Trophoblast cell (in vitro differentiated cells and primary cell): ENCODE data around the gene STYXL1.

Experiments used
- DNase-seq, 2 donors: peaks; one replicate each; pipeline ENCODE4 v3.0.0-alpha.2; 2016
- H2AFZ ChIP-seq: 2 replicates; pipeline ENCODE4 v1.6.1; 2013; ENCODE audit warnings: low read length, moderate library complexity, mild to moderate bottlenecking; ENCODE audit not compliant: insufficient read depth, poor library complexity
- H2AK5ac ChIP-seq: 2 replicates; pipeline ENCODE4 v1.6.1; 2013; ENCODE audit warnings: mild to moderate bottlenecking, low read length
- H2BK120ac ChIP-seq: 2 replicates; pipeline ENCODE4 v1.6.1; 2013; ENCODE audit warnings: low read length, mild to moderate bottlenecking, moderate library complexity; ENCODE audit not compliant: insufficient read depth, poor library complexity
- H2BK12ac ChIP-seq: 2 replicates; pipeline ENCODE4 v1.6.1; 2013; ENCODE audit warnings: mild to moderate bottlenecking, low read length, moderate library complexity
- H2BK5ac ChIP-seq: 2 replicates; pipeline ENCODE4 v1.6.1; 2013; ENCODE audit warnings: low read length, low read depth, moderate library complexity, mild to moderate bottlenecking; ENCODE audit not compliant: poor library complexity
- H3K14ac ChIP-seq: 2 replicates; pipeline ENCODE4 v1.6.1; 2013; ENCODE audit warnings: mild to moderate bottlenecking, low read length
- H3K18ac ChIP-seq: 2 replicates; pipeline ENCODE4 v1.6.1; 2013; ENCODE audit warnings: mild to moderate bottlenecking, low read length
- H3K23ac ChIP-seq: 2 replicates; pipeline ENCODE4 v1.6.1; 2013; ENCODE audit warnings: low read length
- H3K27ac ChIP-seq: 2 replicates; pipeline ENCODE4 v1.5.1; 2013; ENCODE audit warnings: low read depth, mild to moderate bottlenecking, inconsistent platforms, low read length, moderate library complexity
- H3K27me3 ChIP-seq: 2 replicates; pipeline ENCODE4 v1.6.1; 2013; ENCODE audit warnings: inconsistent platforms, mild to moderate bottlenecking, low read length, moderate library complexity; ENCODE audit not compliant: insufficient read depth
- H3K36me3 ChIP-seq, 2 experiments: 1 replicate in 1 of 2; 2 replicates in 1 of 2; pipeline ENCODE4 v1.6.1; 2013; ENCODE audit warnings: low read length in 2 of 2, mild to moderate bottlenecking in 2 of 2, moderate library complexity in 1 of 2; ENCODE audit not compliant: insufficient read depth in 2 of 2, control insufficient read depth in 1 of 2
- H3K4ac ChIP-seq: 2 replicates; pipeline ENCODE4 v1.6.1; 2013; ENCODE audit warnings: low read depth, mild to moderate bottlenecking, low read length, moderate library complexity
- H3K4me1 ChIP-seq, 2 experiments: 1 replicate in 1 of 2; 2 replicates in 1 of 2; pipeline ENCODE4 v1.6.1; 2013; ENCODE audit warnings: low read length in 2 of 2, mild to moderate bottlenecking in 2 of 2, moderate library complexity in 1 of 2; ENCODE audit not compliant: insufficient read depth in 2 of 2, control insufficient read depth in 1 of 2
- H3K4me2 ChIP-seq: 2 replicates; pipeline ENCODE4 v1.6.1; 2013; ENCODE audit warnings: inconsistent platforms, mild to moderate bottlenecking, low read length, moderate library complexity
- H3K4me3 ChIP-seq: 2 replicates; pipeline ENCODE4 v1.5.1; 2013; ENCODE audit warnings: mild to moderate bottlenecking, low read depth, low read length, inconsistent platforms
- H3K79me1 ChIP-seq: one replicate; pipeline ENCODE4 v1.6.1; 2013; ENCODE audit warnings: low read length
- H3K79me2 ChIP-seq: 2 replicates; pipeline ENCODE4 v1.6.1; 2013; ENCODE audit warnings: low read length, mild to moderate bottlenecking; ENCODE audit not compliant: control insufficient read depth, insufficient read depth, poor library complexity
- H3K9ac ChIP-seq: 2 replicates; pipeline ENCODE4 v1.6.1; 2013; ENCODE audit warnings: mild to moderate bottlenecking, low read length
- H3K9me3 ChIP-seq: 2 replicates; pipeline ENCODE4 v1.6.1; 2013; ENCODE audit warnings: low read depth, mild to moderate bottlenecking, control low read depth, inconsistent platforms, low read length; ENCODE audit not compliant: insufficient read depth
- H4K12ac ChIP-seq: 2 replicates; pipeline ENCODE4 v1.6.1; 2013; ENCODE audit warnings: low read depth, mild to moderate bottlenecking, low read length, moderate library complexity
- H4K8ac ChIP-seq: 2 replicates; pipeline ENCODE4 v1.6.1; 2013; ENCODE audit warnings: low read depth, mild to moderate bottlenecking, low read length, moderate library complexity
- H4K91ac ChIP-seq: one replicate; pipeline ENCODE4 v1.6.1; 2013; ENCODE audit warnings: low read depth, mild to moderate bottlenecking, low read length, moderate library complexity
- WGBS: extraction: QIAGEN DNeasy Blood & Tissue Kit; methylation state at CpG from one replicate; pipeline ENCODE4 v1.1.7; 2013; ENCODE audit warnings: missing lambda C conversion rate; ENCODE audit not compliant: insufficient read length, insufficient coverage; ENCODE audit errors: extremely low coverage; 5-methylcytosine and 5-hydroxymethylcytosine counted together

STYXL1 gene

GRCh38 chr7:75969704-75970498 lies 77.9 kb downstream of the STYXL1 start:
- no CpG with 5 or more reads among the region's 30 CpGs for WGBS
- no peak overlapping the region for H3K4me3 ChIP-seq
- peaks cover 0 to 4% of the 10 kb centered on the region in 2 experiments for H3K4me1 ChIP-seq

GRCh38 chr7:75969182-75969581 lies 78.6 kb downstream of the STYXL1 start:
- no CpG with 5 or more reads among the region's 13 CpGs for WGBS
- Histone ChIP-seq H4K91ac (no peak overlapping the region), H3K23ac (no peak overlapping the region), H3K9ac (no peak overlapping the region), H2AK5ac (no peak overlapping the region), H4K12ac (no peak overlapping the region), H3K79me1 (no peaks in the 10 kb centered on the region), H3K4me2 (no peak overlapping the region), H2BK5ac (no peak overlapping the region), H3K18ac (no peak overlapping the region), H3K4ac (no peak overlapping the region), H2BK120ac (no peak overlapping the region), H3K36me3 (peaks cover 19 to 22% of the 10 kb centered on the region in 2 experiments), H2BK12ac (no peak overlapping the region), H3K27ac (no peak overlapping the region), H3K4me1 (peaks cover 0 to 4% of the 10 kb centered on the region in 2 experiments), H3K27me3 (no peaks in the 10 kb centered on the region), H3K9me3 (no peaks in the 10 kb centered on the region), H3K4me3 (no peak overlapping the region), H2AFZ (no peak overlapping the region), H4K8ac (no peak overlapping the region), H3K14ac (no peak overlapping the region), H3K79me2 (no peaks in the 10 kb centered on the region)
- DNase-seq = no peak

More at GRCh38 chr7:75969704-75970498, 77.9 kb downstream of the STYXL1 start:
- H3K23ac ChIP-seq = no peak overlapping the region
- no peak overlapping the region for H2AK5ac ChIP-seq
- no peak overlapping the region for H3K9ac ChIP-seq
- H4K8ac ChIP-seq = no peak overlapping the region
- H3K4ac ChIP-seq = no peak overlapping the region
- H3K27ac ChIP-seq = no peak overlapping the region
- no peaks in the 10 kb centered on the region for H3K79me2 ChIP-seq
- no peak overlapping the region for H4K12ac ChIP-seq
- H2BK5ac ChIP-seq = no peak overlapping the region
- H3K4me2 ChIP-seq = no peak overlapping the region
- H3K79me1 ChIP-seq = no peaks in the 10 kb centered on the region
- no peaks in the 10 kb centered on the region for H3K27me3 ChIP-seq
- no peak overlapping the region for H2BK120ac ChIP-seq
- H3K14ac ChIP-seq = no peak overlapping the region
- H2AFZ ChIP-seq = no peak overlapping the region
- H3K9me3 ChIP-seq = no peaks in the 10 kb centered on the region
- DNase-seq = no peak
- peaks cover 19 to 22% of the 10 kb centered on the region in 2 experiments for H3K36me3 ChIP-seq
- H2BK12ac ChIP-seq = no peak overlapping the region
- H3K18ac ChIP-seq = no peak overlapping the region
- H4K91ac ChIP-seq = no peak overlapping the region

DNA sequence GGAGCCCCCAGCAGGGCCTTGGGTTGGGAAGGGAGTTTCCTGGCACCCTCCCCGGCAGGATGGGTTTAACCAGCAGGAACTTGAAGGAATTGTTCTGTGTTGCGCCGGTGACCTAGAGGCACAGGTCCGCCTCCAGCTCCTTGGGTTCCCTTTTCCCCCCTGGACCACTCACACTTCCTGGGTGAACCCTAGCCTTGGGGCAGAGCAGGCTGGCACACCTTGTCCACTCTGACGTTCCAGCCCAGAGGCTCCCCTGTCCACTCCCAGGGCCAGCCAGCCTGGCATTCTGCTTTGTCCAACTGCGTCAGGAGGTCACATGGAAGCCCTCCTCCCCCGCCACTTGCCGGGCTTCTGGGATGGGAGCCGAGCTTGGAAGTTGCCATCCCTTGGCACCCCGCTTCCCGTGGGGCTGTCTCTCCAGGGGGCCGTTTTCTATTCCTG lies 79.2 kb downstream of the STYXL1 start:
- Histone ChIP-seq H2AFZ (no peak overlapping the region), H4K12ac (no peak overlapping the region), H2BK5ac (no peak overlapping the region), H3K4me3 (no peak overlapping the region), H4K91ac (no peak overlapping the region), H2BK12ac (no peak overlapping the region), H3K4me2 (no peak overlapping the region), H3K9me3 (no peaks in the 10 kb centered on the region), H4K8ac (no peak overlapping the region), H3K27me3 (no peaks in the 10 kb centered on the region), H3K9ac (no peak overlapping the region), H3K18ac (no peak overlapping the region), H3K4me1 (peaks cover 0 to 5% of the 10 kb centered on the region in 2 experiments), H3K23ac (no peak overlapping the region), H3K14ac (no peak overlapping the region), H2AK5ac (no peak overlapping the region), H3K79me1 (no peaks in the 10 kb centered on the region), H2BK120ac (no peak overlapping the region), H3K27ac (no peak overlapping the region), H3K79me2 (no peaks in the 10 kb centered on the region), H3K4ac (no peak overlapping the region), H3K36me3 (peaks cover 19% of the 10 kb centered on the region in 2 experiments)
- DNase-seq = no peak
- WGBS = no CpG with 5 or more reads among the region's 12 CpGs

- Histone ChIP-seq H4K8ac (no peak overlapping the region), H3K27me3 (no peaks in the 10 kb centered on the region), H4K91ac (no peak overlapping the region), H2BK120ac (no peak overlapping the region), H3K27ac (no peak overlapping the region), H3K36me3 (peaks cover 19% of the 10 kb centered on the region in 2 experiments), H3K9me3 (no peaks in the 10 kb centered on the region), H3K4me1 (peaks cover 0 to 11% of the 10 kb centered on the region in 2 experiments), H3K79me1 (no peaks in the 10 kb centered on the region), H2AK5ac (no peak overlapping the region), H2AFZ (no peak overlapping the region), H3K9ac (no peak overlapping the region), H4K12ac (no peak overlapping the region), H3K4me2 (no peak overlapping the region), H3K4ac (no peak overlapping the region), H3K14ac (no peak overlapping the region), H2BK12ac (no peak overlapping the region), H3K79me2 (no peaks in the 10 kb centered on the region), H3K23ac (no peak overlapping the region), H2BK5ac (no peak overlapping the region), H3K18ac (no peak overlapping the region), H3K4me3 (no peak overlapping the region)
- no peak for DNase-seq
- WGBS = no CpG with 5 or more reads among the region's 10 CpGs
Measured at GRCh38 chr7:75968012-75968411, 79.8 kb downstream of the STYXL1 start.
